Right lobe of liver (tissue), 6 donors: ENCODE measurements around the gene IGSF9. TPM values are rescaled to one million over a fixed set of nuclear protein-coding genes. Genes with fewer than 3 reads are reported as not detected.

ENCODE experiments used
- ATAC-seq, 4 donors: fragments of 200-7000 bp; cut with Tn5 transposase; one replicate each; pipeline ENCODE4 v1.9.1; 2020; ENCODE audit warnings: mild to moderate bottlenecking in 4 of 4, moderate library complexity in 4 of 4
- DNase-seq, 3 donors: peaks; one replicate each; pipeline ENCODE4 v3.0.0-alpha.2; 2020
- H3K27ac ChIP-seq, 3 donors: fragments of 200-600 bp; one replicate each; pipeline ENCODE4 v1.8.0; 2022
- H3K27me3 ChIP-seq, 2 donors: fragments of 200-600 bp; one replicate each; pipeline ENCODE4 v1.8.0; 2022
- H3K36me3 ChIP-seq, 4 donors: fragments of 200-600 bp; sonication (generic) in 1 of 4; one replicate each; pipeline versions ENCODE4 v1.5.1 to v1.8.0; 2017 to 2022; ENCODE audit warnings: control low read depth in 1 of 4
- H3K4me1 ChIP-seq, 4 donors: fragments of 200-600 bp; sonication (generic) in 1 of 4; one replicate each; pipeline versions ENCODE4 v1.5.1 to v1.8.0; 2017 to 2022; ENCODE audit warnings: control low read depth in 1 of 4
- H3K4me3 ChIP-seq, 3 donors: fragments of 200-600 bp; one replicate each; pipeline ENCODE4 v1.8.0; 2022
- H3K9me3 ChIP-seq, 4 donors: fragments of 200-600 bp; sonication (generic) in 1 of 4; one replicate each; pipeline versions ENCODE4 v1.5.1 to v1.8.0; 2017 to 2022; ENCODE audit warnings: control low read depth in 1 of 4
- CTCF ChIP-seq, 4 donors: fragments of 200-600 bp in 3 of 4; fragments of 450-650 bp in 1 of 4; IDR thresholded peaks; one replicate each; pipeline versions ENCODE4 v1.5.1 to v1.8.0; 2016 to 2022; ENCODE audit warnings: antibody characterized with exemption in 4 of 4, mild to moderate bottlenecking in 2 of 4
- POLR2A ChIP-seq: fragments of 450-650 bp; IDR thresholded peaks from one replicate; pipeline ENCODE4 v1.6.1; 2017; ENCODE audit warnings: antibody characterized with exemption, mild to moderate bottlenecking
- WGBS: methylation state at CpG from one replicate; pipeline ENCODE4 v1.1.6; 2018; ENCODE audit warnings: low coverage, low lambda C conversion rate; ENCODE audit not compliant: insufficient coverage; ENCODE audit errors: missing lambda C conversion rate; 5-methylcytosine and 5-hydroxymethylcytosine counted together
- intact Hi-C, 2 donors: fragments of 100-400 bp; cut with DNase I; formaldehyde crosslinking; loops; one replicate each; pipeline versions ENCODE4 v1.11.2 to v1.14.1; 2022
- total RNA-seq, 6 experiments: library from RNA; depleted of rRNA in 2 of 6; stranded (reverse); fragments of >200 nt in 2 of 6; fragmentation: NEBNext Ultra II Directional in 3 of 6; extraction: Animal tissue kit (Norgen Biotek cat#: 25700) in 3 of 6; gene quantifications; one replicate each; pipeline versions ENCODE4 v1.1.0 to v1.2.4, GENCODE V29; 2016 to 2023
- donor health status: DM: no; HTN: yes; CAD: no.
- donor health status: DM: no; HTN: no; CAD: no.
- donor health status: DM: no; HTN: no; CAD: no.
- donor health status: DM: no; HTN: yes; CAD: no.
- donor health status: DM: no; HTN: yes; CAD: no.

Gene IGSF9
- total RNA-seq, 6 experiments from 2014 or later = 2.2 to 53.7 (median 16.6) TPM

GRCh38 chr1:159981351-159982055 is 36.1 kb upstream of the IGSF9 start:
- Histone ChIP-seq H3K4me3 (no peak overlapping the region), H3K9me3 (no peaks in the 10 kb centered on the region), H3K4me1 (peaks cover 0 to 5% (median under 1%) of the 10 kb centered on the region in 4 donors), H3K36me3 (no peaks in the 10 kb centered on the region), H3K27me3 (no peaks in the 10 kb centered on the region), H3K27ac (no peak overlapping the region)
- WGBS = 100% methylated on average over 2 of the region's 6 CpGs
- ATAC-seq (no peak), DNase-seq (no peak)
- TF ChIP-seq POLR2A (no peak), CTCF (IDR thresholded peaks at IDR 0.05) (no peak)
- intact Hi-C loops = no loop called here

GRCh38 chr1:159980786-159981185 is 35.4 kb upstream of the IGSF9 start:
- 96% methylated on average over 4 of the region's 7 CpGs for WGBS
- Histone ChIP-seq H3K4me3 (no peak overlapping the region), H3K9me3 (no peaks in the 10 kb centered on the region), H3K27ac (no peak overlapping the region), H3K36me3 (no peaks in the 10 kb centered on the region), H3K27me3 (no peaks in the 10 kb centered on the region), H3K4me1 (peaks cover 0 to 3% (median under 1%) of the 10 kb centered on the region in 4 donors)
- intact Hi-C loops = no loop called here
- no peak for ATAC-seq
- DNase-seq = no peak
- TF ChIP-seq POLR2A (no peak), CTCF (IDR thresholded peaks at IDR 0.05) (no peak)

DNA sequence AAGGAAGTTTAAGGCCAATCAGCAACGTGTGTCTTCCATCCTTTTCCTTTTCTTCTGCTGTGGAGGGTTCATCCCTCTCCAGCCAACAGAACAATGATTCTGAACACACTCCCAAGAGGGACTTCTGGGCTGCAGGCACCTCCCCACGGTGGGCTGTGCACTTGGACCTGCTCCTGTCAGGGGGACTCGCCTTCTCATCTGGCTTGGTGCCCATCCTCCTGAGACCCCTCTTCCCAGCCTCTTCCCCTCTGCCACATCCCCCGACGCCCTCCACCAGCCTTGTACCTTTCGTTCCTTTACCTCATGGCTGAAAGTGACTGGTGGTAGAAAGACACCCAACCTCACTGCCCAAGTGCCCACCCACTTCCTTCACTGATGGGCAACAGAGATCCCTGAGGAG is 34.7 kb upstream of the IGSF9 start:
- TF ChIP-seq CTCF (IDR thresholded peaks at IDR 0.05) (no peak), POLR2A (no peak)
- H3K36me3 ChIP-seq = no peaks in the 10 kb centered on the region
- H3K9me3 ChIP-seq = no peaks in the 10 kb centered on the region
- ATAC-seq = no peak
- 62% methylated on average over 4 of the region's 6 CpGs for WGBS
- H3K4me3 ChIP-seq = no peak overlapping the region
- no peak overlapping the region for H3K27ac ChIP-seq
- intact Hi-C loops = no loop called here
- no peaks in the 10 kb centered on the region for H3K27me3 ChIP-seq
- no peak for DNase-seq
- peaks cover 0 to 3% (median 0%) of the 10 kb centered on the region in 4 donors for H3K4me1 ChIP-seq

- 81% methylated on average over 3 of the region's 3 CpGs for WGBS
- no peaks in the 10 kb centered on the region for H3K36me3 ChIP-seq
Observed at GRCh38 chr1:159979257-159979656, 33.8 kb upstream of the IGSF9 start.

More at GRCh38 chr1:159979257-159979656, 33.8 kb upstream of the IGSF9 start:
- no peak for DNase-seq
- H3K9me3 ChIP-seq = no peaks in the 10 kb centered on the region
- peaks cover 0 to 3% (median 0%) of the 10 kb centered on the region in 4 donors for H3K4me1 ChIP-seq
- TF ChIP-seq POLR2A = no peak
- TF ChIP-seq CTCF (IDR thresholded peaks at IDR 0.05) = no peak
- intact Hi-C loops = no loop called here
- H3K4me3 ChIP-seq = no peak overlapping the region
- no peaks in the 10 kb centered on the region for H3K27me3 ChIP-seq
- H3K27ac ChIP-seq = no peak overlapping the region
- ATAC-seq = no peak
